Spleen (tissue), 11 donors: ENCODE data around the gene APCDD1L. TPM values are rescaled to one million over a fixed set of nuclear protein-coding genes. Genes with fewer than 3 reads are reported as not detected.
"Not testable (repeated sequence)": the region's sequence is repeated elsewhere in the genome, so short reads cannot be mapped to it uniquely, and the experiment has no call there.

Experiments
- DNase-seq: peaks from one replicate; pipeline ENCODE4 v3.0.0-alpha.2; 2020
- H3K27ac ChIP-seq, 8 donors: fragments of 200-600 bp; sonication (generic) in 7 of 8; 1 replicate in 4 of 8; 2 replicates in 4 of 8; pipeline versions ENCODE4 v1.5.0 to v1.8.0; 2016 to 2021; ENCODE audit warnings: inconsistent platforms in 4 of 8, mild to moderate bottlenecking in 4 of 8, moderate library complexity in 1 of 8
- H3K27me3 ChIP-seq, 7 donors: fragments of 200-600 bp; sonication (generic) in 6 of 7; replicated peaks in 1 of 7; 1 replicate in 4 of 7; 2 replicates in 3 of 7; pipeline versions ENCODE4 v1.5.0 to v1.8.0; 2016 to 2021; ENCODE audit warnings: inconsistent platforms in 3 of 7, mild to moderate bottlenecking in 1 of 7
- H3K36me3 ChIP-seq, 6 donors: fragments of 200-600 bp; sonication (generic) in 5 of 6; 1 replicate in 4 of 6; 2 replicates in 2 of 6; pipeline versions ENCODE4 v1.5.0 to v1.8.0; 2016 to 2021; ENCODE audit warnings: inconsistent platforms in 2 of 6
- H3K4me1 ChIP-seq, 6 donors: fragments of 200-600 bp; sonication (generic) in 5 of 6; 1 replicate in 3 of 6; 2 replicates in 3 of 6; pipeline versions ENCODE4 v1.5.0 to v1.8.0; 2016 to 2021; ENCODE audit warnings: inconsistent platforms in 3 of 6
- H3K4me3 ChIP-seq, 8 donors: fragments of 200-600 bp; sonication (generic) in 7 of 8; 1 replicate in 4 of 8; 2 replicates in 4 of 8; pipeline versions ENCODE4 v1.5.0 to v1.8.0; 2016 to 2021; ENCODE audit warnings: inconsistent platforms in 4 of 8, mild to moderate bottlenecking in 4 of 8, moderate library complexity in 2 of 8
- H3K9me3 ChIP-seq, 8 donors: fragments of 200-600 bp; sonication (generic) in 7 of 8; 1 replicate in 4 of 8; 2 replicates in 4 of 8; pipeline versions ENCODE4 v1.5.0 to v1.8.0; 2016 to 2021; ENCODE audit warnings: inconsistent platforms in 4 of 8
- POLR2A ChIP-seq, 3 donors: fragments of 450-650 bp; IDR thresholded peaks; one replicate each; pipeline ENCODE4 v1.5.1; 2017; ENCODE audit warnings: antibody characterized with exemption in 3 of 3, mild to moderate bottlenecking in 1 of 3
- POLR2AphosphoS5 ChIP-seq, 3 donors: sonication (generic); formaldehyde crosslinking; IDR thresholded peaks; one replicate each; pipeline ENCODE4 v1.5.1; 2017; ENCODE audit warnings: antibody characterized with exemption in 3 of 3
- WGBS, 5 donors: extraction: QIAGEN DNeasy Blood & Tissue Kit in 3 of 5; methylation state at CpG; one replicate each; pipeline versions ENCODE4 v1.1.5 to v1.1.7; 2013 to 2018; 5-methylcytosine and 5-hydroxymethylcytosine counted together
- intact Hi-C: fragments of 100-400 bp; cut with DNase I; formaldehyde crosslinking; loops from one replicate; pipeline ENCODE4 v1.15.0; 2023; ENCODE audit warnings: low total_unique reads
- polyA plus RNA-seq, 3 donors: library from polyadenylated mRNA; stranded (reverse); fragments of 200-250 nt; gene quantifications; one replicate each; pipeline ENCODE4 v1.2.1, GENCODE V29; 2013
- total RNA-seq, 7 donors: library from RNA; depleted of rRNA in 3 of 7; stranded (reverse); fragments of >200 nt in 3 of 7; fragmentation: NEBNext Ultra II Directional in 4 of 7; extraction: Animal tissue kit (Norgen Biotek cat#: 25700) in 4 of 7; gene quantifications; one replicate each; pipeline versions ENCODE4 v1.1.0 to v1.2.1, GENCODE V29; 2016 to 2021
- TF ChIP-seq, protein P1 (sequence below), 11 experiments: fragments of 200-600 bp in 7 of 11; fragments of 450-650 bp in 4 of 11; sonication (generic) in 4 of 11; IDR thresholded peaks in 8 of 11; conservative IDR thresholded peaks in 3 of 11; 1 replicate in 7 of 11; 2 replicates in 4 of 11; pipeline versions ENCODE4 v1.4.0 to v1.8.0; 2016 to 2021; ENCODE audit warnings: antibody characterized with exemption in 11 of 11, inconsistent platforms in 4 of 11, mild to moderate bottlenecking in 1 of 11
- donor health status: healthy with polysubstance abuse.
- donor health status: DM: no; HTN: no; CAD: no; lungs with moderate emphysema.
- donor health status: DM: no; HTN: no; CAD: no.
- donor health status: Bipolar disorder and iron deficiency.
- donor health status: healthy.
- donor health status: DM: no; HTN: no; CAD: no.
- donor health status: DM: yes; HTN: yes; CAD: no.

APCDD1L gene
- total and polyA plus RNA-seq, 10 donors = 0.03 to 0.50 TPM; not detected in 8

GRCh38 chr20:58508762-58509395 is 6.3 kb downstream of the APCDD1L start:
- peaks cover 3 to 45% (median 35%) of the 10 kb centered on the region in 8 donors for H3K9me3 ChIP-seq
- WGBS, 5 donors = 87 to 92% (median 90%) methylated on average over 17 of the region's 17 CpGs
- no peak overlapping the region for H3K4me3 ChIP-seq
- TF ChIP-seq, protein P1, sequence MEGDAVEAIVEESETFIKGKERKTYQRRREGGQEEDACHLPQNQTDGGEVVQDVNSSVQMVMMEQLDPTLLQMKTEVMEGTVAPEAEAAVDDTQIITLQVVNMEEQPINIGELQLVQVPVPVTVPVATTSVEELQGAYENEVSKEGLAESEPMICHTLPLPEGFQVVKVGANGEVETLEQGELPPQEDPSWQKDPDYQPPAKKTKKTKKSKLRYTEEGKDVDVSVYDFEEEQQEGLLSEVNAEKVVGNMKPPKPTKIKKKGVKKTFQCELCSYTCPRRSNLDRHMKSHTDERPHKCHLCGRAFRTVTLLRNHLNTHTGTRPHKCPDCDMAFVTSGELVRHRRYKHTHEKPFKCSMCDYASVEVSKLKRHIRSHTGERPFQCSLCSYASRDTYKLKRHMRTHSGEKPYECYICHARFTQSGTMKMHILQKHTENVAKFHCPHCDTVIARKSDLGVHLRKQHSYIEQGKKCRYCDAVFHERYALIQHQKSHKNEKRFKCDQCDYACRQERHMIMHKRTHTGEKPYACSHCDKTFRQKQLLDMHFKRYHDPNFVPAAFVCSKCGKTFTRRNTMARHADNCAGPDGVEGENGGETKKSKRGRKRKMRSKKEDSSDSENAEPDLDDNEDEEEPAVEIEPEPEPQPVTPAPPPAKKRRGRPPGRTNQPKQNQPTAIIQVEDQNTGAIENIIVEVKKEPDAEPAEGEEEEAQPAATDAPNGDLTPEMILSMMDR (IDR thresholded peaks at IDR 0.05 in 8 of 11, conservative IDR thresholded peaks at IDR 0.05 in 3 of 11) = no peak
- TF ChIP-seq POLR2A (IDR thresholded peaks at IDR 0.05) = no peak
- no peak for TF ChIP-seq POLR2AphosphoS5 (IDR thresholded peaks at IDR 0.05)
- H3K27ac ChIP-seq = no peak overlapping the region
- no peak for DNase-seq
- intact Hi-C loops = no loop called here
- no peaks in the 10 kb centered on the region for H3K4me1 ChIP-seq
- H3K36me3 ChIP-seq = no peaks in the 10 kb centered on the region
- H3K27me3 ChIP-seq = peaks cover 0 to 22% (median 7%) of the 10 kb centered on the region in 7 donors

DNA sequence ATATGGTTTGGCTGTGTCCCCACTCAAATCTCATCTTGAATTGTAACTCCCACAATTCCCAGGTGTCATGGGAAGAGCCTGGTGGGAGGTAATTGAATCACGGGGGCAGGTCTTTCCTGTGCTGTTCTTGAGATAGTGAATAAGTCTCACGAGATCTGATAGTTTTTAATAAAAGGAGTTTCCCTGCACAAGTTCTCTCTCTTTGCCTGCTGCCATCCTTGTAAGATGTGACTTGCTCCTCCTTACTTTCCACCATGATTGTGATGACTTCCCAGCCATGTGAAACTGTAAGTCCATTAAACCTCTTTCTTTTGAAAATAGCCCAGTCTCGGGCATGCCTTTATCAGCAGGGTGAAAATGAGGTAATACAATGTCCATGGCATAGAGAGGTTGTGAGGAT is 8.2 kb downstream of the APCDD1L start:
- DNase-seq, H3K4me1 ChIP-seq, intact Hi-C loops, H3K4me3 ChIP-seq, H3K27ac ChIP-seq, H3K27me3 ChIP-seq, H3K36me3 ChIP-seq: not testable (repeated sequence)
- H3K9me3 ChIP-seq = peaks cover 3 to 58% (median 48%) of the 10 kb centered on the region in 8 donors
- 82 to 88% (median 87%) methylated on average over 3 of the region's 3 CpGs for WGBS, 5 donors

- H3K4me3 ChIP-seq = no peak overlapping the region
- no peak for TF ChIP-seq POLR2A (IDR thresholded peaks at IDR 0.05)
- TF ChIP-seq POLR2AphosphoS5 (IDR thresholded peaks at IDR 0.05) = no peak
- TF ChIP-seq, protein P1 (IDR thresholded peaks at IDR 0.05 in 8 of 11, conservative IDR thresholded peaks at IDR 0.05 in 3 of 11) = no peak
- no peaks in the 10 kb centered on the region for H3K36me3 ChIP-seq
- DNase-seq = no peak
- no peaks in the 10 kb centered on the region for H3K4me1 ChIP-seq
- 78 to 90% (median 84%) methylated on average over 3 of the region's 3 CpGs for WGBS, 5 donors
- H3K27me3 ChIP-seq = no peaks in the 10 kb centered on the region
- H3K9me3 ChIP-seq = peaks cover 3 to 70% (median 51%) of the 10 kb centered on the region in 8 donors
- no peak overlapping the region for H3K27ac ChIP-seq
- intact Hi-C loops = no loop called here
Observed at GRCh38 chr20:58504566-58504965, 10.6 kb downstream of the APCDD1L start.

DNA sequence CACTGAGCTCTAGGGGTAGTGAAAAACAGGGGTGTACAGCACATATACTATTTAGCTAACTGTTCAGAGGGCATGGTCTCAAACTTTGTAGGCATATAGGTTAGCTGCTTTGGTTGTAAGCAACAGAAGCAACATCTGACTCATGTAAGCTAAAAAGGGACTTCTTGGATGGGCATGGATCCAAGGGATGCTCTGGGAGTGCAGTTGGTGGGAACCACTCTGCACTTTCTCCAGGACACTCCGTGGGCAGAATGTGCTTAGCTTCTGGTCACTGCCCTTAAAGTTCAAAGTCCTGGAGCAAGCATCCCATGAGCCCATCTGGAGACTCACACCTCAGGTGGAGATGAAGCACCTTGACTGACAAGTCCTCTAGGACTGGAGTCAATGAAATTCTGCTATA is 11.5 kb downstream of the APCDD1L start:
- H3K27ac ChIP-seq = no peak overlapping the region
- no peak for DNase-seq
- H3K9me3 ChIP-seq = peaks cover 3 to 70% (median 51%) of the 10 kb centered on the region in 8 donors
- 67 to 94% (median 79%) methylated on average over 1 of the region's 1 CpG; no CpG with 5 or more reads in 1 of the 5 donors for WGBS, 5 donors
- H3K4me3 ChIP-seq = no peak overlapping the region
- no peaks in the 10 kb centered on the region for H3K36me3 ChIP-seq
- H3K4me1 ChIP-seq = no peaks in the 10 kb centered on the region
- no peaks in the 10 kb centered on the region for H3K27me3 ChIP-seq
- intact Hi-C loops = no loop called here
- no peak for TF ChIP-seq POLR2AphosphoS5 (IDR thresholded peaks at IDR 0.05)

DNA sequence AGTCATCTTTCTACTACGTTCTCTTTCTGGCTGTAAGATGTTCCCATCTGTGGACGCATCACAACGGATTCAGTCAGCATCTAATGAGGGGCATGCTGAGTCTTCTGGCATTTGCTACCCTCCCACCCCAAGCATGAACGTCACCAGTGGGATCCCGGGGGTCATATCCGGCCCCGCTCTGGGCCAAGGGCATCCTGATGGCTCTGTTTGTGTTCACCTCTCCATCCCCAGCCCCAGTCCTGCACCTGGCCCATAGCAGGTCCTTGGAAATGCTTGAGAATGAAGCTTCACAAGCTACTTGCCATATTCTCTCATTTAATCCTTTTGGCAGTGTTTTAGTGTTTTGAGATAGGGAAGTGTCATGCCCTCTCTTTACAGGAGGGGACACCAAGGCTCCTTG is 14.9 kb downstream of the APCDD1L start:
- intact Hi-C loops = no loop called here
- DNase-seq = no peak
- TF ChIP-seq POLR2AphosphoS5 (IDR thresholded peaks at IDR 0.05) = no peak
- TF ChIP-seq POLR2A (IDR thresholded peaks at IDR 0.05) = no peak
- TF ChIP-seq, protein P1 (IDR thresholded peaks at IDR 0.05 in 8 of 11, conservative IDR thresholded peaks at IDR 0.05 in 3 of 11) = no peak
- Histone ChIP-seq H3K9me3 (peaks cover 3 to 39% (median 29%) of the 10 kb centered on the region in 8 donors), H3K27ac (no peak overlapping the region), H3K4me1 (no peaks in the 10 kb centered on the region), H3K36me3 (no peaks in the 10 kb centered on the region), H3K27me3 (no peaks in the 10 kb centered on the region), H3K4me3 (no peak overlapping the region)
- 89 to 95% (median 91%) methylated on average over 7 of the region's 7 CpGs for WGBS, 5 donors
